Measurements from ENCODE around the gene TEAD1.

TEAD1 gene

DNA sequence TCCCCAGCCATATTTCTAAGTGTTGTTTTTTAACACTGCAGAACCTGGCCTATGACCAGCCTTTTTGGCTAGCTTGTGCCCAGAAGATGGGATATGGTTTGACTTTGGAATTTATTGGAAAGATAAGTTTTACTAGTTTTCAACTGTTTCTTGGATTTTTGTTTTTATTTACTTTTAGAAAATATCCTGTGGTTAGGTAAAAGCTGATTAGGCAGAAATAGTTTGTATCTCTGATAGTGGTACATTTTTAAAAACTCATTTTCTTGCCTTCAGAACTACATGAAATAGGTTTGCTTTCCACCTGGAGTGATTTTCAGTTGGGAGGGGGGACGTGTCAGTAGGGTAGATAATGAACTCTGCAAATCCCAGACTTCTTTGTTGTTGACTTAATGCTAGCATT lies 243.6 kb downstream of the TEAD1 start:
- no peak for DNase-seq

DNA sequence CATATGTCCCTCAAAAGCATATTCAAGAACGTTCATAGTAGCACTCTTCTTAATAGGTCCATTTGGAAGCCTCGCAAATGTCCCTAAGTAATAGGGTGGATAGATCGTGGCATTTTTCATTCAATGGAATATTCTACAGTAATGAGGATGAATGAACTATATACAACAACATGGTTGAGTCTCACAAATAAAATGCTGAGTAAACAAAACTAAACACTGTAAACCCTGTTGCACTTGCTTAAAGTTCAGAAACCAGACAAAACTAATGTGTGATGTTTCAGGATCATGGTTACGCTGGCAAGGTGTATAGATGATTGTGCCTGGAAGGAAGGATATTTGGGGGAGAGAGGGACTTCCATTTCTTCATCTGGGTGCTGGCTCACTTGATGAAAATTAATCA lies 244.4 kb downstream of the TEAD1 start:
- no peak for DNase-seq

DNA sequence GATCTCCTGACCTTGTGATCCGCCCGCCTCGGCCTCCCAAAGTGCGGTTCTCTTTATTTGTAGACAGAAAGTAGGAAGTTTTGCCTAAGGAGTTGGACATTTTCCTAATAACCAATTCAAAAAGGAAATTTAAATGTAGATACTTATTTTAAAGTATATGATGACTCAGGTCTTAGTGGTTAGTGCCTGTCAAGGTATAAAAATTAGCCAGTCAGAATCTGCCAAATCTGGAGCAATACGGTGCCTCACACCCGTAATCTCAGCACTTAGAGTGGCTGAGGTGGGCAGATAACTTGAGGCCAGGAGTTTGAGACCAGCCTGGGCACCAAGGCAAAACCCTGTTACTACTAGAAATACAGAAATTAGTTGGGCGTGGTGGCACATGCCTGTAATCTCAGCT lies 248.2 kb downstream of the TEAD1 start:
- DNase-seq: no peak

DNA sequence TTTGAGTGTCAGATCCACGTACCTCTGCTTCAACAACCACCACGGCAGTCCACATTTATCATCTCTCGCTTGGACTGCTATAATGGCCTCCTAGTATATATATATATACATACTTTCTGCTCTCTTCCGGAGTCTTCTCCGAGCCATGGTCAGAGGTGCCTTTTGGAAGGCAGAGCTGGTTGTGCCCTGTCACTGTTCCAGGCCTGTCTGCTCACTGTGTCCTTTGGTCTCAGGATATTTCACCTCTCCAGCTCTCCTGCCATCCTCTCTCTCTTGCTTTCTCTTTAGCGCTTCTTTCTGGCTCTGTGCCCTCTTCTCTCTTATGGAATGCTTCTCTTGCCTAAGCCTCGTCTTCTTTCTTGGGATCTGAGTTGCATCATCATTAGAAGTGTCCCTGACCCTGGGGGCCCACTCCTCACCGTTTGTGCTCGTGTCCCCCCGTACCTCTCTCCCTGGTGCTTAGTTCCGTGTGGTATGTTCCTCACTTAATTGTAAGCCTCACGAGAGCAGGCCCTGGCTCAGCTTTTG lies 248.8 kb downstream of the TEAD1 start:
- no peak for DNase-seq

DNA sequence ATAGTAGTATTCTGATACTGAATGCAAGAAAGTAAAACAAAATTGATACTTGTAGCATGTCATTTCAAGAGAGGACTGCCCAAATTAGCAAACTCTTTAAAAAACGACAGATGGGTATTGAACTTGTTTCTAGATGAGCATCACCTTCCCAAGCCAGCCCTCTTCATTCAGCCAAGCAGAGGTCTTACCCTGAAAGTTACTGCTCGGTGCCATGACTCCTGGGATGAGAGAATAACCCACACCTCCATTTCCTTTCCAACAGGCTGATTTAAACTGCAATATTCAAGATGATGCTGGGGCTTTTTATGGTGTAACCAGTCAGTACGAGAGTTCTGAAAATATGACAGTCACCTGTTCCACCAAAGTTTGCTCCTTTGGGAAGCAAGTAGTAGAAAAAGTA lies 250.4 kb downstream of the TEAD1 start:
- DNase-seq: no peak

DNA sequence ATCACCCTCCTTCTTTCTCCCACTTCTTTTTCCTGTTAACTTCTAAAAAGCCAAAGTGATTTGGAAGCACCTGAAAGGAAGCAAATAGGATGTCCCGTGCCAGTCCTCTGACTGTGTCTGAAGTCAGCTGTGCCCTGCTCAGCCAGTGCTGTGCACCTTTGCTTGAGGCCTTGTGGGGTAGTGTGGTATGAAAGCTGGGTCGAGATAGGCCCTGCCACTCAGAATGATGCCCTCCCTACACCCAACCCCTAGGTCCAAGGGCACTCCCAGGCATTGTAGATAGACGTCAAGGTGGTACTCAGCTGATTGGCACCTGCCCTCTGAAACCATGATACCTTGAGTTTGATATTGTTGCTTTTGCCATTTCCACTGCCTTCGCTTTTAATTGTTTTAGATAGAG lies 251.3 kb downstream of the TEAD1 start:
- DNase-seq: no peak

DNA sequence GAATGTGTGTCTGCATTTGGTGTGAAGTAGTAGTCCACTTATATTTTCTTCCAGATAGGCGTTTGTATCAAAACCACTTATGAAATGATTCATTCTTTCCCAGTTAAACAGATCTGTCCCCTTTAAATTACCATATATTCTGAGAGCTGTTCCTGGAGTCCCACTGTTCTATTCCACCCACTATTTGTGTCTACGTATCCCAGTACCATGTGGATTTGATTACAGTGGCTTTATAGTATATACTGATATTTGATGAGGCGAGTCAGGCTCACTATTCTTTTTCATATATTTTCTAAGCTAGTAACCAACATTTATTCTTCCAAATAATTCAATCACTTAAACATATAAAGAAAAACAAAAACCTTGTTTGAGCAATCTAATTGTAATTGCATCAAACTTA lies 253.0 kb downstream of the TEAD1 start:
- DNase-seq: no peak

DNA sequence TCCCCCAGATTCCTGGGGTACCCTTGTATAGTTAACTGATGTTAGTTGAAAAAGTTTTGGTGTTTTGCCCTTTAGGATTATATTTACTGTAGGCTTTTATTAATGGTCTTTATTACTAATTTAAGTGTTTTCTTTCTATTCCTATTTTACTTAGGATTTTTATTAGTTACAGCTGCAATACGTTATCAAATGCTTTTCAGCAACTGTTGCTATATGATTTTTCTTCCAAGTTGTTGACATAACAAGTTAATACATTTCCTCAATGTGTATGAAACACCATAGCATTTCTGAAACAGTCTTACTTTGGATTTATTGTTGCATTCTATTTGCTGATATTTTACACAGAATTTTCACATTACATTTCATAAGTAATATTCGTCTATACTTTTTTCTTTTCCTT lies 253.7 kb downstream of the TEAD1 start:
- DNase-seq: no peak

DNA sequence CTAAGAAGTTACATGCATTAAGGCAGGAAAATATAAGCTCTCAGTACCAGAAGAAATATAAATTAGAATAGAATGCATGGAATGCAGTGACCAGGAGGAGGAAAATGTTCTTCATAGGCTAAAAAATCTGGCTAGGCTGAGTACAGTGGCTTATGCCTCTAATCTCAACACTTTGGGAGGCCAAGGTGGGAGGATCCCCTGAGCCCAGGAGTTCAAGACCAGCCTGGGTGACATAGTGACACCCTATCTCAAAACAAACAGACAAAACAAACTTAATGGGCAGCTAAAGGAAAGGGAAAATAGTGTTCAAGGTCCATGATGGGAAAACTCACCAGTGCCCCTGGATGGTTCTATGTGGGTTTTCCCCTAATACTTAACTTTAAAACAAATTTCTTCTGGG lies 256.6 kb downstream of the TEAD1 start:
- DNase-seq: no peak

DNA sequence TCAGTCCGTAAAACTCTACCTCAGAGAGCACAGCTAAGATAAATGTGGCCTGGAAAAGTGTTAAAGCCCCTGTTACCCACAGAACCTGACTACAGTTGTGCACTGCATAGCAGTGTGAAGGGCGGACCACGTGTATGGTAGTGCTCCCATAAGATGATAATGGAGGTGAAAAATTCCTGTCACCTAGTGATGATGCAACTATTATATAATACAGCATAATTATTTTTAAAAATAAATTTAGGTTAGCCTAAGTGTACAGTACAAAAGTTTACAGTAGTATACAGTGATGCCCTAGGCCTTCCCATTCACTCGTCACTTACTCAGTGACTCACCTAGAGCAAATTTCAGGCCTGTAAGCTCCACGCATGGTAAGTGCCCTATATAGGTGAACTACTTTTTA lies 258.3 kb downstream of the TEAD1 start:
- DNase-seq: no peak

DNA sequence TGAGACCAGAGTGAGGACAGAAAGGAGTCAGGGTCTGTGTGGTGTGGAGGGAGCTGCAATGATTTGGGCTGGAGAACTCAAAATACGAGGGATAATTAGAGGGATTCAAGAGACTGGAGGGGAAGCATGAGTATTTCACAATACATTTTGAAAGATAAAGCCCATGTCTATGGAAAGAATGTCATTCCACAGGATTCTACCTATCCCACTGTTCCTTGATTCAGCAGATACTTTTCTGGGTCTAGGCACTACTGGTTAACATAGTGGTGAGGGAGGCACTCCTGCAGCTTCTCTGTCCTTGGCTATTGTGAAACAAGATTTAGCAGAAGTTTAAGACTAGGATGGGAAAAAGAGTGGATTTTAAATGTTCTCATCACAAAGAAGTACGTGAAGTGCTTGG lies 262.0 kb downstream of the TEAD1 start:
- no peak for DNase-seq

DNA sequence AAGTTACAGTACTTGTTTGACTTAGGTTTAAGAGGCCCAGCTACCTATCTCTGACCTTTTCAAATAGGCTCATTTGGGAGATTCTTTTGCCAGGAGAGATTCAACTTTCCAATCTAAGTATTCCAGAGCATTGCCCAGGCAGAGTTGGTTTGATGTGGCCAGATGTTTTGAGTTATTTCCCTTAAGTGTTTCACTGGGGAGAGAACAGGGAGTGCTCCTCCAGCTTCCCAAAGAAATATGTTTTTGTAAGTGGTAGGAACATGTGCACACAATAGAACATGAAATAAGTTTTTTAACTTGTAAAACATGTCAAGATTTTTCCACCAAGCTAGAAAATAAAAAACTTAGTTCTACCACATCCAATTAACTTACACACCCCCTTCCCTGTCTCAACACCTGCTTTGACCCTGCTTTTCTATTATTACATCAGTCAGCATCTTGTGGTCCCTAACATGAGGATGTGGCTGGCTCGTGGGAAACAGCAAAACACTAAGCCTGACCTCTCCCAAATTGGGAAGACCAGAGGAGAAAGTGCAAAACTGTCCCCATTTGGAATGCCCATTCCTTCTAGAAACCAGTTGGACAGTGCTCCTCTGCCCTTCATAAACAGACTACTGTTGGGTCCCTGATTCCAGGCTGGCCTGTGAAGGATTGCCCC lies 264.5 kb downstream of the TEAD1 start:
- DNase-seq: no peak

DNA sequence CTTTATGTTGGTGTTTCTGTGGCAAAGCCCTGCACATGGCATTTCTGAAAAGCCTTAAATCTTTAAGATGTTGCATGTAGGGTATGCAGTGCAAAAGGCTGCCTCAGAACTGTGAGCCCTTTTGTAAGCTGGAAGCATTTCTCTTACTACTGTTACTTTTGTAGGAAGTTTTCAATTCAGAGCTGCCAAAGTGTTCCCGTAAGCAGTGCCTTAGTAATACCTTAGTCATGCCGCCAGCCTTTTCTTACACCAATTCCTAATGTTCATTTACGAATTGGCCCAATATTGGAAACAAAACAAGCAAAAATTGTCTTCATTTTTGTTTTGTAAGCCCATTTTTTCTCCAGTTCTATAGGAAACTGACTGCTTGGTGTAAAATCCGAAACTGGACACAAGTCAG lies 267.4 kb downstream of the TEAD1 start:
- no peak for DNase-seq

DNA sequence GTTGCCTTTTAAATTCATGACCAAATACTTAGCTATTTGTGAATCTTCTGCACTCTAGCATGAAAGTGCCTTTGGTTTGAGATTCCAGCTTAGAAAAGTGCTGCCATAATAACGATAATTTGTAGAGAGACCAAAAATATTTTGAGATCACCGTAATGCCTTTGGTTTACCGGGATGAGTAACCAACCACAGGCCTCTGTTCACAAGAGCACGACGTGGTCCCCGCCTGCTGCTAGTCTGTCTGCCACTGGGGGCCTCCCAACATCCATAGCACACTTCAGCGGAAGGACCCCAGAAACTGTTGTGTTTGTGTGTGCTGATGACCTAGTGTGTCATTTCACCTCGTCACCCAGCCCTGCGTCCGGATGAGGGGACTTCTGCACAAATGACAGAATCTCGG lies 267.9 kb downstream of the TEAD1 start:
- DNase-seq: no peak

DNA sequence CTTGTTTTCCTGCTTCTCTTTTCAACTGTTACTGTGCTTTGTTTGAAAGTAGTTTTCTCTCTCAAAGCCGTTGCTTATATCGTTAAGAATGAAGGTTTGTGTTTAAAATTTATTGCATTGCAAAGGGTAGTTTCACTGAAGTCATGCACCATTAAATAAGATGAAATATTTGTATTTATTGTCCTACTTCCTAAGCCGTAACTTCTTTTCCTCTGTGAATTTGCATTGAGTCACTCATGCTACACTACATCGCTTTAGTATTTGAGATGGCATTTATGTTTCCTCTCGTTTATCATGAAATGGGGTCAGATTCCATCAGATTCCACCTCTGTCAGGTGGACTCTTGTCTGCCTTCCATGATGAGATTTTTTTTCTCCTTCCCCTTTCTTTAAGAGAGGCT lies 269.1 kb downstream of the TEAD1 start:
- DNase-seq: no peak

DNA sequence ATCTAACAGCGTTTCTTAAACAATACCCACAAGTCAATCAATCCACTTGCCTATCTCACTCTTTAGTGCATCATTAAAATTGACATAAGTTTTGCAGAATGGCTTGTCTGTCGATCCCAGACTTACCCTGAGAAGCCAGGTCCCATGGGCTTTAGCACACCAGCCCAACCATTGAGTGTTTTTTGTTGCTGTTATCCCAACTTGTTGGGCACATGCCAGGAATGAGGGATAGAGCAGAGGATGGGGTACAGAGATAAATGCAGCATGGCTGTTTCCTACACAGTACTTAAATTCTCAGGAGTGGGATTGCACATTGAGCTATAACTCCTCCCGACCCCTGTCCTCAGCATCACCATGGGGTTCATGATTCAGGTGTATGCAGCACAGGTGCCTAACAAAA lies 270.7 kb downstream of the TEAD1 start:
- no peak for DNase-seq

DNA sequence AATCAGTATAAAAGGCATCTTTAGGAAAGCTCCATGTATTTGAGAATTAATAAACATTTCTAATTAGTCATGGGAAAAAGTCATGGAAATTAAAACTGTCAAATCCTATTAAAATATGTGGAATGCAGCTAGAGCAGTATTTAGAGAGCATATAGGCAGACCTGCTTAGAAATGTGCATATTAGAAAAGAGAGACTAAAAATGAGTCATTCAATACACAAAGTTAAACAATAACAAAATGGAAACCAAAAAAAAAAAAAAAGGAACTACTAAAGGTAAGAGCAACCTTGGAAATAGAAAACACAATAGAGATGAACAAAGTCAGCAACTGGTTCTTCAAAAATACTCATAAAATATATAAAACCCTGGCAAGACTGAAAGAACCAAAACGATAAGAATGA lies 275.2 kb downstream of the TEAD1 start:
- no peak for DNase-seq

DNA sequence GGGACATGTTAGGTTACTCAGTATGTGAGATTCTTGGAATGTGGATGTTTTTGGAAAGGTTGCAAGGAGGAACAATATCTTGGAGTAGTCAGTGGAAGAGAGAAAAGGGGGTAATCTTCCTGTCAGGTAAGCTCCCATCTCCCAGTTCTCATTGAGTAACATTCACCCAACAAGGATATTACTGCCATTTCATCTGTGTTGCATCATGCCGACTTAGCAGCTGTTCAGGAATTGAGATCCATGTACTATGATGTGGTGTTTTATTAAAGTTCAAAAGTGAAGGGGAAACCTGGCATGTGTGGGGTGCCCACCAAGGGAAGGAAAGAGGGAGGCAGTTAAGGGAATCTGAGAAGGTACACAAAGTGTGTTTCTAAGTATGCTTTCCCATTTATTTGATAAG lies 276.4 kb downstream of the TEAD1 start:
- no peak for DNase-seq

DNA sequence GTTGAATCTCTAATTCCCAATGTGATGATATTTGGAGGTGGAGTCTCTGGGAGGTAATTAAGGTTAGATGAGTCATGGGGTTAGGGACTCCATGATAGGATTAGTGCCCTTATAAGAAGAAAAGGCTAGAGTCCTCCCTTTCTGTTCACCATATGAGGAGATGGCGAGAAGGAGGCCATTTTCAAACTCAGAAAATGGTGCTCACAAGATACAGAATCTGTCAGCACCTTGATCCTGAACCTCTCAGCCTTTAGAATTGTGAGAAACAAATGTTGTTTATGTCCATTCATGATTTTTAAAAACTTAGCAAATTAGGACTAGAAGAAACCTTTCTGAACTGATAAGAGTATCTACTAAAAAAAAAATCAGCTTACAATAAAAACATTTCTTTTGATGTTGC lies 277.2 kb downstream of the TEAD1 start:
- DNase-seq: no peak

DNA sequence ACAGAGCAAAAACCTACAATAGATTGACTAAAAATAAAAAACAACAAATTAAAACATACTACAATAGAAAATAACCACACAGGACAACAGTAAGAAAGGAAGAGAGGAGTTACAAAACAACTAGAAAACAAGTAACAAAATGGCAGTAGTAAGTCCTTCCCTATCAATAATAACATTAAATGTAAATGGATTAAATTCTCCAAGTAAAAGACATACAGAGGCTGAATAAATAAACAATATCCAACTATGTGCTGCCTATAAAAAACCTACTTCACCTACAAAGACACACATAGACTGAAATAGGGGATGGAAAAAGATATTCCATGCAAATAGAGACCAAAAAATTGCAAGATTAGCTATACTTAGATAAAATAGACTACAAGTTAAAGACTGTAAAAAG lies 277.9 kb downstream of the TEAD1 start:
- no peak for DNase-seq

DNA sequence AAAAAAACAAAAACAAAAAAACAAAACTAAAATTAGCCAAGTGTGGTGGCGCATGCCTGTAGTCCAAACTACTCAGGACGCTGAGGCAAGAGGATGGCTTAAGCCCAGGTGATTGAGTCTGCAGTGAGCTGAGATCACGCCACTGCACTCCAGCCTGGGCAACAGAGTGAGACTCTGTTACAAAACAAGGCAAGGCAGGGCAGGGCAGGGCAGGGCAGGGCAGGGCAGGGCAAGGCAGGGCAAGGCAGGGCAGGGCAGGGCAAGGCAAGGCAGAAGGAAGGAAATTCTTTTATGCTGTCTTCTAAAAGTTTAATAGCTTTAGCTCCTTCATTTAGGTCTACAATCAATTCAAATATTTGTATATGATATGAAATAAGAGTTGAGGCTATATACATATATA lies 284.8 kb downstream of the TEAD1 start:
- no peak for DNase-seq

DNA sequence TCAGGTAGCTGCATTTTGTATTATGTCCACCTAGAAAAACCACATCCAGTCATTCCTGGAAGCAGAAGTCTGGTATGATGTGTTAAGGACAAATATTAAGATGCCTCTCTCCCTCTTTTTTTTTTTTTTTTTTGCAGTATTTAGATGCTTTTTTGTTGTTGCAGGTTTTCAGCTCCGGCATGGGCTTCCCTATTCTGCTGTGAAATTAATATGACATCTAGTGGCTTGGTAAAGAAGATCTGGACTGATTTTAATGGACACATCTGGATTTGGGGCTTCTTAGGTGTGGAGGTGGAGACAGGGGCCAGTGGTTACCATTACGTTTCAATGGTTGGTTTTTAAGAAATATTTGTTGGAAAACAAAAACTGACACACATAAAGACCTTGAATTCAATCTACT lies 287.4 kb downstream of the TEAD1 start:
- DNase-seq: no peak

DNA sequence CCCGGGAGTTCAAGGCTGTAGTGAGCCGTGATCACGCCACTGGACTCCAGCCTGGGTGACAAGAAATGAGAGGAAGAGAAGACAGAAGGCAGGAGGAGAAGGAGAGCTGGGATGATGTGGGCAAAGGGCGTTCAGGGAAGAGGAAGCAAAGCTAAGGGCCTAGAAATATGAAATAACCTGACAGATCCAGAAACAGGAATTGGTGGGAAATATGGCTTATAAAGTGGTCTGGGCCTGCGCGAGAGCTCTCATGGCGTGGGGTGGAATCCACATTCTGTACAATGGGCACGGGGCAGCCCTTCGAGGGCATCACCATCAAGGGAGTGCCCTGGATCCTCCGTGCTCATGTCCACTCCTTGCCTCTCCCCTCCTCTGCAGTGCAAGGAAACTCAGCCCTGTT lies 288.1 kb downstream of the TEAD1 start:
- no peak for DNase-seq

DNA sequence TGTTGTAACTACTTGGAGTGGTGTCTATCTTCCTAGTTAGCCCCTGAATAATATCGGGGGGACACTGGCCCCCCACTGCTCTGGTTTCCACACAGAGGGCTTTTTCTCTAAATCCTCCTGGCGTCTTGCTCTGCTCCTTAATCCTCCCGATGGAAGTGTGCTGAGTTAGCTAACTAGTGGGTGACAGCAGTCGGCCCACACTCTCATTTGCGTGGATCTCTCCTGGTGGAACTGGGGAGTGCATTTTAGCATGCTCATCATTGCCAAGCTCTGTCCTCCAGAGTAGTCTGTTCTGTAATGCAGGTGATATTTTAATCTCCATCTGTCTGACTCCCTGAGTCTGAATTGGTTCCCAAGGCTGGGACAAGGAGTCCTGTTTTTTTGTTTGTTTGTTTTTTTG lies 288.8 kb downstream of the TEAD1 start:
- DNase-seq: no peak

DNA sequence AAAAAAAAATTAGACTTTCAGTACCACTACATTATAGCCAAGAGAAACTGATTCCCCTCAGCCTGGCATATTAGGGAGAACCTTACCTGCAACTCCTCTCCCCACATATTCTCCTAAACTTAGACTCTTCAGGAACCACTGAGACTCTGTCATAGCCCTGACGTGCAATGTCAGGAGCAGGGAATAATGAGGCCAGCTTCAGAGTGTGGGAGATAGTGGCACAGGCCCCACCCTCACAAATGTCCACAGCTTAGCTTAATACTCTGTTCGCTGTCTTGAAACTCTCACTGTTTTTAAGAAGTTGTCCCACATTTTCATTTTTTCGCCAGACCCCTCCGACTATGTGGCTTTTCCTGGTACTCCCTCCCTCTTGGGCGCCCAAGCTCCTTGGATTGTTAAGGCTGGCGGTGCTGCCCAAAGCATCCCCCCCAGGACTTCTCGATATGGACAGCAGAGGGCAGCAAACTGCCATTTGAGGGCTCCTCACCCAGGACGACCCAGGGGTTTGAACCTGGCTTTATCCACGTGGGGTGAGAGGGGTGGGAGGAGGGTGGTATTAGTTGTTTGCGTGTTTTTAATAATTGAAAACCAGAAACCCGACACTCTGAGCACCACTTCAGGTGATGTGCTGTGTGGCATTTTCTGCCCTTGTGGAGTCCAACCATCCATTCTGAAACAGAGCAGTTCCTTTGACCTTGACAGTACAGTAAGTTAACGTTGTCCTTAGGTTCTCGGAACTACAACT lies 289.7 kb downstream of the TEAD1 start:
- DNase-seq: no peak

Data from NCI-H446 treated with DMSO at 0.1 percent for 48 hours (cell line).